Measurements from ENCODE around the gene SIPA1L3.
A peak's percentile ranks its signal among the peaks of the same experiment; 100 is the strongest.

The SIPA1L3 gene

DNA sequence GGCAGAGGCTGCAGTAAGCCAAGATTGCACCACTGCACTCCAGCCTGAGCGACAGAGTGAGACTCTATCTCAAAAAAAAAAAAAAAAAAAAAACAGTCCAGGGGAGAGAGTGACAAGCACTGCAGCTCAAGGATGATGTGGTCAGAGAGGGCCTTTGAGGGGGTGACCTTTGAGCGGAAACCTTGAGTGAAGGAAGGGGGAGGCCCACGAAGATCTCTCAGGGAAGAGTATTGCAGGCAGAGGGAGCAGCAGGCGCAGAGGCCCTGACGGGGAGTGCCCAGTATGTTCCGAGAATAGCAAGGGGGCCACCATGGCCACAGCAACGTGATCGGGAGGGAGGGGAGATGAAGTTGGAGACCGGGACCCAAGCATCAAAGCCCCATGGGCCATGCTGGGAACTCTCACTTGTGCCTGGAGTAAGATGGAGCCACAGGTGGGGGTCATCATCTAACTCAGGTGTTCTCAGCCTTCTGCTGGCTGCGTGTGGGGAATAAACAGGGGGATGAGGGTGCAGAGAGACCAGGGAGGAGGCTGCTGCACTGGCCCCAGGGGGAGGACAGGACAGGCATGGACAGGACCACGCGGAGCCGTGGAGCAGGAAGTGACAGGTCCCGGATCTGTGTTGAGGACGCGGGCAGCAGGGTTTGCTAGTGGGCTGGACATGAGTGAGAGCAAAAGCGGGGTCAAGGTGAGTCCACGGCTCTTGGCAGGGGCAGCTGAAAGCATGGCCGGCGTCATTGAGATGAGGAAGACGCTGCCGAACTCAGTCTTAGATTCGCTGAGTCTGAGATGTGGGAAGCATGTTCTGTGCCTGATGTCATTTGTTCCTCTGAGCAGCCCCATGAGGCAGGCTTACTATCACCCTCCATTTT is 256.6 kb downstream of the SIPA1L3 start:
- no peak for DNase-seq

DNA sequence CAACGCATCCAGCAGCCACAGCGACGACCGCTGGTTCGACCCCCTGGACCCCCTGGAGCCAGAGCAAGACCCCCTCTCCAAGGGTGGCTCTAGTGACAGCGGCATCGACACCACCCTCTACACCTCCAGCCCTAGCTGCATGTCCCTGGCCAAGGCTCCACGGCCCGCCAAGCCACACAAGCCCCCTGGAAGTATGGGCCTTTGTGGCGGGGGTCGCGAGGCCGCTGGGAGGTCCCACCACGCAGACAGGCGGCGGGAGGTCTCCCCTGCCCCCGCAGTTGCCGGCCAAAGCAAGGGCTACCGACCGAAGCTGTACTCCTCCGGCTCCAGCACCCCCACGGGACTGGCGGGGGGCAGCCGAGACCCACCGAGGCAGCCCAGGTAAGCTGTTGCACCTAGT is 257.5 kb downstream of the SIPA1L3 start:
- no peak for DNase-seq

DNA sequence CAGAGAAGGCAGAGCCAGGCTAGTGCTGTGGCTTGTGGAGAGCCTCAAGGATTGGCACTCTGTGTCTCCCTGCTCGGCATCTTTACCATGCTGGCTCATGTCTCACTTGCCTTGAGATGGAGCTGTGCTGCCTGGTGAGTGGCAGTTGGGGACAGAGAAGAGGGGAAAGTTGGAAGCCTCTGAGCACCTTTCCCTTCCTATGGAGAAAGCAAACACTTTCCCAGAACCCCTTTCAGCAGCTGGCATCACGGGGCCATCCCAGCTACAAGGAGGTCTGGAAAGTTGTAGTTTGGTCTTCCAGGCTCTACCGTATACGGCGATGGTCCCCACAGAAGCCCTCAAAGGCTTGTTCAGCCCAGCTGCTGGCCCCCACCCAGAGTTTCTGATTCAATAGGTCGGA is 258.3 kb downstream of the SIPA1L3 start:
- DNase-seq: no peak

DNA sequence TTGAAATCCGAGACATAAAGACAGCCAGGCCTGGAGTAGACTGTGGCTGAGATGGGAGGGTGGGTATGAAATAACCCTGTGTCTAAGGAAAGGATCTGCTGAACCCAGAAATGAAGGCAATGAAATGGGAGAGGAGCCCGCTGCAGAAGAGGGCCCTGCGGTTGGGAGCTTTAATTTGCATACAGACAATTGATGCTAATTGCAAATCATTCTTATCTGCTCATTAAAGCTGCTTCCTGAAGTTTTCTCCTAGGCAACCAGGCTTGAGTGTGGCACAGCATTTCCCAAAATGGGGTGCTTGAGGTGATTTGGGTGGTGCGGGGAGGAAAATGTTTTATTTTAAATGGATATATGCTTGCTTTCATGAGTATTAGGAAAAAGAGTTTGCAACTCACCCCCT is 261.6 kb downstream of the SIPA1L3 start:
- no peak for DNase-seq

DNA sequence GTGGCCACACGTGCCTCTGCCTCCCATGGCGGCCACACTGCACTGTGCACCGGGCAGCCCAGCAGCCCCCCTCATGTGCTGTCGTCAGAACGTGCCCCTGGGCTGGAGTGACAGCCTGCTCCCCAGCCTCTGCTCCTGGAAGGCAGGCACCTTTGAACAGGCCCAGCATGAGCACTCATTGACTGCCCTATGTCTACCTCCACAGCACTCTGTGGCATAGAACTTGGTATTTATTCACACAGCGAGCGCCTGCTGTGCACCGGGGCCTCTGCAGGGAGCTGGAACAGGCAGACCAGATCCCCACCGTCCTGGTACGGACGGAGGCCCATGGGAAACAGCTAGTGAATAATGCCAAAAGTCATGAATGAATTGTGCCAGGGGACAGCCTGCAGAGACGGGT is 263.3 kb downstream of the SIPA1L3 start:
- DNase-seq: peak; percentile 53

DNA sequence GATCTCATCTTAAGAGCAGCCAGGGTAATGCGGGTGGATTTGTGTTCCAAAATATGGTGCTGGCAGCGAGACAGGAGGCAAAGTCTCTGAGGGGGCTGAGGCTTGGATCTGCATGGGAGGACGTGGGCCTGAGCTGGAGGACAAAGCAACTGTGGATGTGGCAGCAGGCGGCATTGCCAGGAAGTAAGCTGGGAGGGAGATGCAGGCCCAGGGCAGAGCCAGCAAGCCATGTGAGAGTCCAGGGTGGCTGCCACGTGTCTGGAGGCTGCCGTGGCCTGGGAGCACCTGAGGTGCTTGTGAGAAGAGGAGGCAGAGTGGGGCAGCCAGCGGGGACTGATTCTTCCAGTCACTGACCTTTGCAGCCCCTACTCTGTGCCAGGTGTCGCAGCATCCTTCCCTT is 265.0 kb downstream of the SIPA1L3 start:
- peak; percentile 82 for DNase-seq

DNA sequence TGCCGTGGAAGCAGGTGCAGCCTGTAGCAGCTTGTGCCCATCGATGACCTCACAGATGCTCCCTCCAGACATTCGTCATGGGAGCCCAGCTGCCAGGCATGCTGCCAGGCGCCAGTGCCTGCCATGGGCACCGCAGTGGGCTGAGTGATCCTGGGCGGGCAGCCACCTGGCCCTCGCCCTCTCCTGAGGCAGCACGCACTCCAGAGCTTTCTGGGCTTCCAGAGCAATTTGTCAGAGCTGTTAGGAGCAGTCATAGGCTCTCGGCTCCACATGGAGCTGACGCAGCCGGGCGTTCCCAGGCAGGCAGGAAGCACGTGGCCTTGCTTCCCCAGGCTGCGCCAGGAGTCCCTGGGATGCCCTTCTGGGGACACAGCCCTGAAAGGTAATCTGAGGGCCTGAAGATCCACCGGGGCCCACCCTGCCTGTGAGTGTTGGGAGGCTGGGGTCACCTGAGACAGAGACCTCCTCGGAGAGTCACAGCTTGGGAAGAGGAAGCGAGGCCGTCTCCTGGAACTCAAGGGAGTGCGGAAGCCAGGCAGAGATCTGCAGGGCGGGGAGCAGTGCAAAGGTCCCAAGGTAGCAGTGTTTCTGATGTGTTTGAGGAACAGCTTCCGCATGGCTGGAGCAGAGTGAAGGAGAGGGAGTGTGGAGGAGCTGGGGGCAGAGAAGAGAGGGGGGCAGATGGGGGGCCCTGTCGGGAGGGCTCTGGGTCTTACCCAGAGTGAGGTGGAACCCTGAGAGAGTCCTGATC is 266.5 kb downstream of the SIPA1L3 start:
- peak; percentile 99 for DNase-seq

DNA sequence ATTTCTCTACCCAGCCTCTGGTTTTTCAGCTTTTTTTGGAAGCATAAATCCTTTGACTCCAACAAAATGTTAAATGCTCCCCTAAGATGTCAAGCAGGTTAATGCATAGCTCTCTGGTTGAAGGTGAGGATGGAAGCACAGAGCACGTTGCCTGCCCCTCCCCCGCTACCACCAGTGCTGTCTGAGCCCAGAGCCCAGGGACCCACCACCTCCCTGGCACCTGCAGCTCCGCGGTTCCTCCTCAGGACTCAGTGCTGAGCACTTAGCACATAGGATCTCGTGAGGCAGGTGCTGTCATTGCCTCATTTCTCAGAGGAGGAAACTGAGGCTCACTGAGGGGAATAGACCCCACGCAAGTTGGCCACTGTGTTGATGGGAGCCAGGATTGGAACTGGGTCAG is 268.4 kb downstream of the SIPA1L3 start:
- DNase-seq: no peak

DNA sequence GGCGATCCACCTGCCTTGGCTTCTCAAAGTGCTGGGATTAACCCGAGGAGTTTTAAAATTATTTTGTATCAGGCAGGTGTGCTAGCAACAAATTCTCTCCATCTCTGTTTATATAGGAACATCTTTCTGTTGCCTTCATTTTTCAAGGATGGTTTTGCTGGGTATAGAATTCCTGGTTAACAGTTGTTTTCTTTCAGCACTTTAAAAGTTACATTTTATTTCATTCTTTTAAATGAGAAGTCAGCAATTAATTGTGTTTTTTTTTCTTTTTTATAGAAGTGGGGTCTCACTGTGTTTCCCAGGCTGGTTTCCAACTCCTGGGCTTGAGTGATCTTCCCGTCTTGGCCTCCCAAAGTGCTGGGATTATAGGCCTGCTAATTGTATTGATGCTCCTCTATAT is 273.1 kb downstream of the SIPA1L3 start:
- DNase-seq: no peak

DNA sequence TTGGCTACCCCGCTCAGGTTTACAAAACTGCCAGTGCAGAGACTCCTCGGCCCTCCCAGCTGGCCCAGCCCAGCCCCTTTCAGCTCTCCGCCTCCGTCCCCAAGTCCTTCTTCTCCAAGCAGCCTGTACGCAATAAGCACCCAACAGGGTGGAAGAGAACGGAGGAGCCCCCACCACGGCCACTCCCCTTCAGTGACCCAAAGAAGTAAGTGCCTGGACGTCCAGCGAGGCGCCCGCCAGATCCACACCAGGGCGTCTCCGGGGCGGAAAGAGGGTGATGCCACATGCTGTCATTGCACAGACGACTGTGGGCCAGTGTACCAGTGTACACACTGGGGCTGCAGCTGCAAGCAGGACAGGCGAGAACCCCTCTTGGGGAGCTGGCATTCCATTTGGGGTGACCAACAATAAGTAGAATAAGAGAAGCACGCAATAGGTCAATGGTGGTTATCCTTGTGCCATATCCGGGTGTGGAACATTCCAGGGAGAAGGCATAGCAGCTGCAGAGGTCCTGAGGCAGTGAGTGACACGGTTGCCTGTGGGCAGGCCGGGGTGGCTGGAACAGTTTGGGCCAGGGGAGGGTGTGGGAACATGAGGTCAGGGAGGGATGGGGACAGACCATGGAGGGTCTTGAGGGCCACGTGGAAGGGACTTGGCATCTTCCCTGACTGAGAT is 275.7 kb downstream of the SIPA1L3 start:
- no peak for DNase-seq

DNA sequence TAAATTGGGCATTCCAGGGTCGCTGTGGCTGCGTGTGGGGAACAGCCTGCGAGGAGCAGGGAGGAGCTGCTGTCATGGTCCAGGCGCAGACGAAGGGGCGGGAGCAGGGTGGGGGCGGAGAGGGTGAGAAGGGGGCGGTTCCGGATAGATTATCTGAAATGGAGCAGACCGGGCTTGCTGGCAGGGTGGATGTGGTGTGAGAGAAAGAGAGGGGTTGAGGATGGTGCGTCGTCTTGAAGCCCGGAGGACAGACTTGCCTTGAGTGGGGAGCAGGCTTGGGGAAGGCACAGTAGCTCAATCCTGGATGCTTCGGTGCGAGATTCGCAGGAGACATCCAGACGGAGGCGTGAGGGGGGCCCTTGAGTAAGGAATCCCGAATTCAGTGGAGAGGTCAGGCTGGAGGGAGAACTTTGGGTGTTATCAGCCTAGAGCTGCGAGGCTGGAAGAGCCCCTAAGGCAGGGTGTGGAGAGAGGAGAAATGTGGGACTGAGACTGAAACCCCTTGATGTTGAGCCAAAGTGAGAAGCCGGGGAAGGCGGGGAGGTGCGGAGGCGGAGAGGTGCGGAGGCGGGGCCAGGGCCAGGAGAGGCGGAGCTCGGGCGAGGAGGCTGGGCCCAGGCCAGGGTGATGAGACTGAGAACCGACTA is 276.4 kb downstream of the SIPA1L3 start:
- no peak for DNase-seq

DNA sequence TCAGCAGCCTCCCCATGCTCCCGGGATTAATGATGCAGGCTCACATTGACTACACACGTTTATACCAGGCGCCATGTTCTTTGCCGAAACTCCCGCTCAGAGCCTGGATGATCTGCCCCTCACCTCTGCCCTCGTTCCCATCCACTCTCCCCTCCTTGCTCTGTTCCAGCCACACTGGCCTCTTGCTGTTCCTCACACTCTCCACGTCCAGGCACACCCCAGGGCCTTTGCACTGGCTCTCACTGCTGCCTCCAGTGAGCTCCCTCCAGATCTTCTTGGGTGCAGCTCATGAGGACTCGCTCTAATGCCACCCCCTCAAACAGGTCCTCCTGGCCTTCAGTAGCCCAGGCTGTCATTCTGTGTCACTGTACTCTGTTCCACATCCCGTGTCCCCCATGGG is 277.8 kb downstream of the SIPA1L3 start:
- DNase-seq: no peak

DNA sequence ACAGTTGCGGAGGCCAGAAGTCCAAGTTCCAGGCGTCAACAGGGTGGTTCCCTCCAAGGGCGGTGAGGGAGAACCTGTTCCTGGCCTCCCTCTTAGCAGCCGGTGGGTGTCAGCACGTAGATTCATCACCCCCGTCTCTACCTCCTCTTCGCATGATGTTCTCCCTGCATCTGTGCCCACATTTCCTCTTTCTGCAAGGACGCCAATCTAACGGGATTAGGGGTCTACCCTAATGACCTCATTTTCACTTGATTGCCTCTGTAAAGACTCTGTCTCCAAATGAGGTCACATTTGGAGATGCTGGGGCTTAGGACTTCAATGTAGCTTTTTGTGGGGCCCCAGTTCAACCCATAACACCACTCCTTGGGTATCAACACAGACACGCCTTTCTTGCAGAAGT is 278.6 kb downstream of the SIPA1L3 start:
- no peak for DNase-seq

DNA sequence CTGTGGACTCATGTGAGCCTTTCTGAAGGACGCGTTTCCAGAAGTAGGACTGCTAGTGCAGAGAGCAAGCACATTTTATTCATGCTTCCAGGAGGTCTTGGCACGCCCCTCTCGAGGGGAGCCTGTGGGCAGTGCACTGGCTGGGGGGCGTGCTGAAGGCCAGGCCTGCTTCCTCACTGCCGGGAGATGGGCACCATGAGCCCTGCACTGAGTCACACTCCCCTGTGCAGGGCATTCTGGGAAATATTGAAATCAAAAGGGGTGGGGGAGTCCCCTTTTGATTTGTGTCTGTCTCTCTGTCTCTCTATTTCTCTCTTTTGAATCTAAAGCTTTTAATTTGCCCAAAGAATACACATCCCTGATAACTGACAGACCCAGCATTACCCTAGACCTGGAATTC is 283.1 kb downstream of the SIPA1L3 start:
- no peak for DNase-seq

DNA sequence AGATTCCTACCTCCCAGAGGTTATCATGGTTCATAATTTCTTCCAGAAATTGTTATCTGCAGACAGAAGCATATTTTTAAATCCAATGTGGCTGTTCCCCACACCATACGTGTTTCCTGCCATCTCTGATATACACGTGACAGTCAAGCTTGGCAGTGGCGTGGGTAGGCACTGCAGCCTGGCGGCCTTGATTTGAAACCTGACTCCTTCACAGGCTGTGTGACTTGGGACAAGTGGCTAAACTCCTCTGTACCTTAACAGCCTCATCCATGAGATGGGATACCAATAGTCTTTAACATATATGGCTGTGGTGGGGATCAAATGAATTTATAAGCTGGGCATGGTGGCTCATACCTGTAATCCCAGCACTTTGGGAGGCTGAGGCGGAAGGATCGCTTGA is 283.8 kb downstream of the SIPA1L3 start:
- no peak for DNase-seq

DNA sequence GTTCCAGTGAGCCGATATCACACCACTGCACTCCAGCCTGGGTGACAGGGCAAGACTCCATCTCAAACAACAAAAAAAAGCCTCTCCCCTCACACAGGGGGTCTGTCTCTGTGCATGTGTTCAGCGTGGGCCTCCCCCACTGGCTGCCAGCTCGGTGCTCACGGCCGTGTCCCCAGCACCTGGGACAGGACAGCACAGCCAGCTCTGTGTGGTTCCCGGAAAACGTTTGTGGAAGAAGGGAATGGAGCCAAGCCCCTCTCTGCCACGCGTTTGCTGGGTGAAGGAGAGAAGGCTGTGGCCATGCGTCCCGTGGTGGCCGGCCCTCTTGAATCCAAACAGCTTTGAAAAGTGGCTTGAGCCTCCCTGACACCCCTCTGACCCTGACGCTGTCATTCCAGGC is 284.7 kb downstream of the SIPA1L3 start:
- no peak for DNase-seq

DNA sequence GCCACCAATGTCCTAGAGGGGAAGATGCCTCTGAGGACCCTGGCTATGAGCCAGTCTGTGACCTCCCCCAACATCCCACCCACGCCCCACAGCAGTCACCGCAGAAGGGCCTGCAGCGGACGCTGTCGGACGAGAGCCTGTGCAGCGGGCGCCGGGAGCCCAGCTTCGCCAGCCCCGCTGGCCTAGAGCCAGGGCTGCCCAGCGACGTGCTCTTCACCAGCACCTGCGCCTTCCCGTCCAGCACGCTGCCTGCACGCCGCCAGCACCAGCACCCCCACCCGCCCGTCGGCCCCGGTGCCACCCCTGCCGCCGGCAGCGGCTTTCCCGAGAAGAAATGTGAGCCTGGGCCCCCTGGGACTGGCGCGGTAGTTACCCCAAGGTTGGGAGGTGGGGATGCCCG is 286.4 kb downstream of the SIPA1L3 start:
- no peak for DNase-seq

DNA sequence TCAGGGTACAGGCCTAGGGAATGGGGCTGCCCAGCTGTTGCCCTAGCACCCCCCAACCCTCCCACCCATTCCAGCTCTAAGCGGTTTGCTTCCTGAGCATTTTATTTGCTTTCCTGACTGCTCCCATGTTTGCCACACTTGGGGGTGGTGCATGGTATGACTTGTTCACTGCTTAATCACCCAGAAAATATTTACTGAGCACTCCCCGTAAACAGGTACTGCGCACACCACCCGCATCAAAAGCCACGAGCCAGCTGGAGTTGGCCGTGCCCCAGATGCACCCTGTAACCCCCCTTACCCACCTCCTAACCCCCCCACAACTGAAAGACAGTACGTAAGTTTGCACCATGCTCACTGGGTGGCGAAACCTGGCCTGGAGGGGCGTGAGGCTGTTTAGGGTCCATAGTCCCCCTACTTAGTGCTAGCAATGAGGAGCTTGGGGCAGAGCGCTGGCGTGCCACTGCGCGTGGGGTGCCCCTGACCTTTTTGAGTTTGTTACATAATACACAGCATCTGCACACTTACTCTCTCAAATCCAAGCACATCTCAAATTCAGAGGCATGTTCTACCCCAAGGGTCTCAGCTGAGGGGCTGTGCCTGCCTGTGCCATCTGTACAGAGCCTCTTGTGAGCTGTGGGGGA is 287.2 kb downstream of the SIPA1L3 start:
- no peak for DNase-seq

DNA sequence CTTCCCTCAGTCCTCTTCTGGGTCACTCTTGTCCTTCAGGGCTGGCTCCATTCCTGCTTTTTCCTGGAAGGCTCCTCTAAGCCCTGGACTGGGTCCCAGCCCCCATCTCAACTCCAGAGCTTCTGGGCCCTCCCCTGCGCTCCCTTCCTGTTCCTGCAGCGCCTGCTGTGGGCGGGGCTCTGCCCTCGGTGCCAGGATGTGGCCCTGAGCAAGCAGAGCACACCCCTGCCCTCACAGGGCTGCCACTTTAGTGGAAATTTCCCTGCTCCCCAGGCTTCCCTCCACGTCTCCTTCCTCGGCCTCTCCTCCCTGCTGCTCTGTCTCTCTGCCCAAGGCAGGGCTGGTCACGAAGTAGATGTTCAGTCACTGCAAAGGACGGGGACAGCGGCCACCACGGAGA is 288.2 kb downstream of the SIPA1L3 start:
- DNase-seq: no peak

DNA sequence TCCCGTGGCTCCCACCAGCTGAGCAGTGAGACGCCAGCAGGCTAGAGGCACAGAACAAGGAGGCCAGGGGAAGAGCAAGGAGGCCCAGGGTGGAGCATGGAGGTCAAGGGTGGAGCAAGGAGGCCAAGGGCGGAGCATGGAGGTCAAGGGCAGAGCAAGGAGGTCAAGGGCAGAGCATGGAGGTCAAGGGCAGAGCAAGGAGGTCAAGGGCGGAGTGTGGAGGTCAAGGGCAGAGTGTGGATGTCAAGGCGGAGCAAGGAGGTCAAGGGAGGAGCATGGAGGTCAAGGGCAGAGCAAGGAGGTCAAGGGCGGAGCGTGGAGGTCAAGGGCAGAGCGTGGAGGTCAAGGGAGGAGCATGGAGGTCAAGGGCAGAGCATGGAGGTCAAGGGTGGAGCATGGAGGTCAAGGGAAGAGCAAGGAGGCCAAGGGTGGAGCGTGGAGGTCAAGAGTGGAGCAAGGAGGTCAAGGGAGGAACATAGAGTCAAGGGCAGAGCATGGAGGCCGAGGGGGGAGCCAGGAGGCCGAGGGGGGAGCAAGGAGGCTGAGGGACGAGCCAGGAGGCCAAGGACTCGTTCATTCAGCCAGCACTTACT is 289.3 kb downstream of the SIPA1L3 start:
- DNase-seq: no peak

DNA sequence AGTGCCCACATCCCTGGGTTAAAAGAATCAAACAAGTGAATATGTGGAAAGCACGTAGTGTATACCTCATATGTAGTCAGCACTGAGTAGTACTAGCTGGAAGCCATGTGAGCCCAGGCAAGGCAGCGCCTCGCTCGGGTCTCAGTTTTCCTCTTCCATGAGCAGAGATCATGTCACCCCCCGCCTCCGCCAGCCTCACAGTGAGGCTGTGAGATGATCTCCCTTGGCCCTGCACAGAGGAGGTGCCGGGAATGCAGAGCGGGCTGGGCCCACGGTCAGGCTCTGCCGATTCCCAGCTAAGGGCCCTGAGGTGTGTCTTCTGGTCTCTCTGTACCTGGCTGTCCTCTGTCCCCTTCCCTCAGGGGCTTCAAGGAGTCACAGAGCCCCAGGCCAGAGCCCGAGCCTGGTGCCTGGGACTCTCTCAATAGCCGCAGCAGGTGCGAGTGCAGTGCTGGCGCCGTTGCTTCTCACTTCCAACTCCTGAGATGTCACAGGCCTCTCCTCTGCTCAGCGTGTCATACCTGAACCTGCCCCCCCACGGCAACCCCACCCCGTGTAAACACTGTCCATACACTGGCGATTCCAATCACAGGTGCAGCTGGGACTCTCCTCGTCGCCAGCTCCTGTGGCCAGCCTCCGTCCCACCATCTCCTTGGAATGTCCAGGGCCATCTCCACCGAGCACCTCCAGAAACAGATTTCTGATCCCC is 290.1 kb downstream of the SIPA1L3 start:
- DNase-seq: no peak
